Testis (tissue), 2 donors: ENCODE results near the gene MPZL2.

Experiments used
- POLR2A ChIP-seq: fragments of 450-650 bp; IDR thresholded peaks from one replicate; pipeline ENCODE4 v1.6.1; 2017; ENCODE audit warnings: antibody characterized with exemption, mild to moderate bottlenecking, moderate library complexity
- TF ChIP-seq, protein P1 (sequence below), 3 experiments: fragments of 450-650 bp in 2 of 3; fragments of 200-600 bp in 1 of 3; sonication (generic) in 1 of 3; IDR thresholded peaks; one replicate each; pipeline ENCODE4 v1.5.1; 2016 to 2019; ENCODE audit warnings: antibody characterized with exemption in 3 of 3, mild to moderate bottlenecking in 2 of 3, moderate library complexity in 1 of 3

DNA sequence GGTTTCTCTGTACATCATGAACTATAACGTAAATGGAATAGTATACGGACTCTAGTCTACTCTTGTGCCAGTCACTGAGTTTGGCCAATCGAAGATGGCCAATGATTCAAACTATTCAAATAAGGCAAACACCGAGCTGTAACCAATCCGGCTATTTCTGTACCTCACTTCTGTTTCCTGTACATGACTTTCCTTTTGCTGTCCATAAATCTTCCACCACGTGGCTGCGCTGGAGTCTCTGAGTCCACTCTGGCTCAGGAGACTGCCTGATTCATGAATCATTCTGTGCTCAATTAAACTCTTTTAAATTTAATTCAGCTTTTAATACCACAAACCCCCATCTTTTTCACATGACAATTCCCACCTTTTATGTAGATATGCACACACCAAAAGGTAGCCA lies 37.8 kb downstream of the MPZL2 start:
- TF ChIP-seq, protein P1, sequence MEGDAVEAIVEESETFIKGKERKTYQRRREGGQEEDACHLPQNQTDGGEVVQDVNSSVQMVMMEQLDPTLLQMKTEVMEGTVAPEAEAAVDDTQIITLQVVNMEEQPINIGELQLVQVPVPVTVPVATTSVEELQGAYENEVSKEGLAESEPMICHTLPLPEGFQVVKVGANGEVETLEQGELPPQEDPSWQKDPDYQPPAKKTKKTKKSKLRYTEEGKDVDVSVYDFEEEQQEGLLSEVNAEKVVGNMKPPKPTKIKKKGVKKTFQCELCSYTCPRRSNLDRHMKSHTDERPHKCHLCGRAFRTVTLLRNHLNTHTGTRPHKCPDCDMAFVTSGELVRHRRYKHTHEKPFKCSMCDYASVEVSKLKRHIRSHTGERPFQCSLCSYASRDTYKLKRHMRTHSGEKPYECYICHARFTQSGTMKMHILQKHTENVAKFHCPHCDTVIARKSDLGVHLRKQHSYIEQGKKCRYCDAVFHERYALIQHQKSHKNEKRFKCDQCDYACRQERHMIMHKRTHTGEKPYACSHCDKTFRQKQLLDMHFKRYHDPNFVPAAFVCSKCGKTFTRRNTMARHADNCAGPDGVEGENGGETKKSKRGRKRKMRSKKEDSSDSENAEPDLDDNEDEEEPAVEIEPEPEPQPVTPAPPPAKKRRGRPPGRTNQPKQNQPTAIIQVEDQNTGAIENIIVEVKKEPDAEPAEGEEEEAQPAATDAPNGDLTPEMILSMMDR (IDR thresholded peaks at IDR 0.05): no peak
- TF ChIP-seq POLR2A: no peak
